Inferior parietal cortex (tissue), 1 donor: ENCODE measurements around the gene HOXB8.

Experiments used
- DNase-seq: peaks from one replicate; pipeline ENCODE4 v3.0.0-alpha.2; 2016; ENCODE audit errors: extremely low spot score

HOXB8 gene

DNA sequence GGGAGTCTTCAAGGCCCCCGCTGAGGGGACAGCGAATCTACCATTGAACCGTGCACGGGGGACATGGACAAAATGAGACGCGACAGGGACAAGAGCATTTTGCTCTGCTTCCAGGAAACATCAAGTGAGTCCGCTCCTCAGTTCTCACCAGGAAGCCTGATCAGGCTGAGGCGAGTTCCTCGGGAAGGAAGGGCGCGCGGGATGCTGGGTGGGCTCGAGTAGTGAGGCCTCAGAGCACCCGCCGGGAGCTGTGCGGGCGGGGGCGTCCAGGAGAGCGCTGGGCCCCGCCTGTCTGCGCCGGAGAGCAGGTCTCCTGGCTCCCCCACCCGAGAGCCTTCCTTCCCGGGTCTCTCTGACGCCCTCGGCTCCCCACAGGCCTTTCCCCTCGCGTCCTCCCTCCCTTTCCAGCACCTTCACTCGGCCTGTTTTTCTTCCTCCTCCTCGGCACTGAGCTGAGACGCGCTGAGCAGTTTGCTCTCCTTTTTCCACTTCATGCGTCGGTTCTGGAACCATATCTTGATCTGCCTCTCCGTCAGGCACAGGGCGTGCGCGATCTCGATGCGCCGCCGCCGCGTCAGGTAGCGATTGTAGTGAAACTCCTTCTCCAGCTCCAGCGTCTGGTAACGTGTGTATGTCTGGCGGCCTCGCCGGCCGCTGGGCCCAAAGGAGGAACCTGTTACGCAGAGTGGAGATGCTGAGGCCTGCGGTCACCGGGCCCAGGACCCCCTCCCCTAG is 18.9 kb downstream of the HOXB8 start:
- no peak for DNase-seq

DNA sequence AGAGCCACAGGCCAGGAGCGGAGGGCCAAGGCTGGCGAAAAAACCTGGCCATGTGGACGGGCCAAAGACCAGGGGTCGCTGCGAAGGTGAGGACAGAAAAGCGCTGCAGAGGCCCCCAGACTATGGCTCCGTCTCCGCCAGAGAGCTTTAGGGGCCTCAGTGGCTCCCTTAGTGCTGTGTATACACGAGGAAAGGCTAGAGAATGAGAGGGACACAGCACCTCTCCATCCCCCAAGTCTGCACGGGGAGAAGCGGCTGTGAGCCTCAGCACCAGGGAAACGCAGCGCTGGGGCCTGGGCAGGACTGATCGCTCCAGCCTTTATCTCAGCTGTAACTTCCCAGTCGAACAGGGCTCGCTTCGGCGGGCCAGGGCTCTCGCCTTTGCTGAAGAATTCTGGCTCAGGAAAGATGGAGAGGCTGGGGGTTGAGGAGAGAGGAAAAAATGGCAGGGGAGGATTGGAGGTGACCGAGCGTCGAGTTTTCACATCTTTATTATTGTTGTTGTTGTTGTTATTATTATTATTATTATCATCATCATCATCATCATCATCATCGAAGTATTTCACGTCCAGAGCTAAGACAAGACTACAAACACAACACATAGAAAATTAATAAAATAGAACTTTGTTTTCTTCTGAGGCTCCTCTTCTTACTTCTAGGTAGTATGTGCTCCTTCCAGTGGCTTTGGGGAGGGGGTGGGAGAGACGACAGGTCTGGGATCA is 19.7 kb downstream of the HOXB8 start:
- DNase-seq = no peak

DNA sequence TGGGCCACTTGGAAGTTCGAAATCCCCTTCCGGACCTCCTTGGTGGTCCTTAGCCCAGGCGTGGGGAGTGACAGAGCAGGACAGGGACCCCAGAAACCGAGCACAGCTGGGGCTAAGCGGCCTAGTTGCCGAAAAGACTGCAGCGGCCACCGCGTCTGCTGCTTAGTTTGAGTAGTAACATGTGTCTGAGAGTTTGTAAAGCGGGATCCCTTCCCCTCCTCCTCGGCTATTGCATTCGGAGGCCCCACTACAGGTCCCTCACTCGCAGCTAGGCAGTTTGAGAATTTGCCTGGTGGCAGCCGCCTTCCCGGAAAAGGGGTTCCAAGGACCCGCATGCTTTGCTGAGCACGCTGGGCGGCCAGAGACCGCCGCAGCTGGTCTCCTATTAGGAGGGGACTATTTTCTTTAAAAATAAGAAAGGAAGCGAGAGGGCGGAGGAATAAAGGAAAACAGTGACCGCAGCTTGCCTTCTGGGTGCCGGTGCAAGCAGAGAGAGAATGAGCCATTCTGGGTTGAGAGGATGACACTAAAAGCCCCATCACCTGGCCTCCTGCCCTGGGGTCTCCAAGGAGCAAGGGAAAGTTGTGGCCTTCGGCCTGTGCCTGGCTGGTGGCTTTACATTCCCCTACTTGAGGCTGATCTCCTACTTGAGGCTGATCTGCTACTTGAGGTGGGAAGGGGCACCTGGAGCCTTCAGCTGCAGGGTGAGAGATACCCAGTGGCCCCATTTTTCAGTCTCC is 20.4 kb downstream of the HOXB8 start:
- DNase-seq = no peak

DNA sequence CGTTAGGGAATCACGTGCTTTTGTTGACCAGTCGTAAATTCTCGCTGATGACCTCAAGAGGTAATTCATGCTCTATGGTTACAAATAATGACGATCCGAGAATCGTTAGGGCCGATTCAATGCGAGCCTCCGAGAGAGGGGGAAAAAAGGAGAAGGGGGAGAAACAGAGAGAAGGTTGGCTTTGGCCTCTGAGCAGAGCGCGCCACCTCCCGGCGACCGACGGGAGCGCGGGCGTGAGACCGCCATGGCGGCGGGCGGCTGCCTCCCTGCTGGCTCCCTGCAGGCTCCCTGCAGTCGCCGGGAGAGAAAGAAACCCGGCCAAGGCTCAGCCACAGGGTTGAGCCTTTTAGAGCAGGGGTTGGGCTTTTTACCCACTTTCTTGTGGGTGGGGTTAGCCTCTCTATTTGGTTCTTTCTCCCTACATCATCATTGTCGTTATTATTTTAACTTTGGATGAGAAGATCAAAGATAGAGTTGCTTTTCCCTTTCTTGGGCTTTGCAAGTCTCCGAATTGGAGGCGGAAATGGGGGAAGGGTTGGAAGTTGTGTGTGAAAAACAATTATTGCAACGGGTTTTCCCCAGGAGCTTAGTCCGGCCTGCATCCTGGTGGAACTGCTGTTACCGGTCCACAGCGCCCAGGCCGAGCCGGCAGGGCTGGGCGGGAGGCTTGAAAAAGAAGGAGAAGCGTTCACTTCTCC is 21.1 kb downstream of the HOXB8 start:
- no peak for DNase-seq

- DNase-seq = no peak
Observed at GRCh38 chr17:48593126-48593829, 21.8 kb downstream of the HOXB8 start, which contains the start of gene HOXB5. TSS of gene HOXB5 (minus strand) at chr17:48593779. CDS start at chr17:48593682, 97 bp downstream.

- DNase-seq = no peak
Observed at GRCh38 chr17:48592577-48592976, 22.5 kb downstream of the HOXB8 start.

- DNase-seq = no peak
Observed at GRCh38 chr17:48592057-48592514, 23.0 kb downstream of the HOXB8 start.

- no peak for DNase-seq
Observed at GRCh38 chr17:48591255-48592056, 23.6 kb downstream of the HOXB8 start.

- DNase-seq = no peak
Observed at GRCh38 chr17:48590607-48591161, 24.4 kb downstream of the HOXB8 start.

DNA sequence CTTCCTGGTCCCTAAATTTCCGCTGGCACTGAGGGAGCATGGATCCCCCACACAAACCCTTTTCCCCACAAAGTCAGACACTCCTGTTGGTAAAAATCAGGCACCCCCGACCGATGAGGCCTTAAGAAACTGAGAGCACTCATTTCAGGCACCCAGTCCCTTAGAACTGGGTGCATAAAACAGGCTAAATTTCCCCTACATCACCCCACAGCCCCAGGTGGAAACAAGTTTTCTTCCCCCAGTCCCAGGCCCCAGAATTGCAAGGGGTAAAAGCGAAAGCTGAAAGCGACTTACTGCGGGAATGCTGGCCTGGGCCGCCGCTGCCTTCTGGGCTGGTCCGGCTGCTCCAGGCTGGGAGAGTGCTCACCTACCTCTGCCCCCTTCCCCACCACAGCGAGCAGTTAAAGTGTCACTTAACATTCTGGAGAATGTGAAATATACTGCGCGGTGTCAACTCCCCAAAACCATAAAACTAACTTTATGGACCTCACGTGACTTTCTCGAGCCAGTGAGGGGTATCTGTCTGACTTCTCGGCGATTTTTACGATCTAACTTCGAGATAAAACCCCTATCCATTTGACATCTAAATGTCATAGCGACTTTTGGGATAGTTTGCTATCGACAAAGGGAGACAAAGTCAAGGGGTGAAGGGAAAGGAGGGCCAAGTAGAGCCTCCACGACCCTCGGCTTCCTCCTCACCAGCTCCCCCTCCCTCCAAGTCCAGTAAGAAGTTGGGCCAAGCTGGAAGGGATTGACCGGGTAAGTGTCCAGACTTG is 25.1 kb downstream of the HOXB8 start, which contains the start of gene HOXB3:
TSS of gene HOXB3 (minus strand) at position 411 of the 776 bp plus-strand sequence. CDS start 37,767 bp downstream, outside the sequence.
- no peak for DNase-seq

GRCh38 chr17:48589060-48589830 is 25.8 kb downstream of the HOXB8 start:
- DNase-seq = no peak

- DNase-seq = no peak
Observed at GRCh38 chr17:48588528-48588927, 26.6 kb downstream of the HOXB8 start.

- DNase-seq = no peak
Observed at GRCh38 chr17:48588074-48588415, 27.0 kb downstream of the HOXB8 start.

DNA sequence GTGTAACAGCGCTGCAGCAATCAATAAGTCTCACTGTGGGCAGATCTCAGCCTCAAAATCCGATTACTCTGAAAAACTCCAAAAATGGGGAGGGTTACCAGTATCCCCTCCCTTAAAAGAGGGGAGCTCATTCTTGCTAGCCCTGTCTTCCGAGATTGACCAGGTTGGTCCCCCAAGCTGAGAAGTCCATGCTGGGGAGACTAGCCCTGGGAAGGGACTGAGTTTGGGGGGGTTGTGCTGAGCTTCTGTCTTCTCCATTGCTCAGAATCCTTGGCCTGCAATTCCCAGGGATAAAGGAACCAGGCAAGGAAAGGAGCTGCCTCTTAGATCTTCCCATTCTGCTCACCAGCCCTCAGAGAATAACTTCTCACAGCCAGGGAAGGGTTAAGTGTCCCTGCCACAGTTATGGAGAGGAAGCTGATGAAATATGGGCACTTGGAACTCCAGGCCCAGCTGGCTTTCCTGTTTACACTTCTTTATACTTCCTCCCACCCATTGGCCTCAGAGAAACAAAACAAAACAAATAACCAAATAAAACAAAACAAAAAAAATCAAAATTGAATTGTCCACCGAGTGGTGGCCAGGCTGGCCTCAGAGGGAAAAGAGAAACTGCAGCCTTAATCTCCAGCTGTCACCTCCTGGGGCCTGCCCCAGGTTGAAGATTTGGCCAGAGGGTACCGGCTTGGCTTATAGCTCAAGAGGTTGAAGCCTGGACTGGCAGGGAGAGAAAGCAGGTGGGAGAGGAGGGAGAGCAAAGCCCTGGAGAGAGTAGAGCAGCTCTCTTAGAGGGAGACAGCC is 27.6 kb downstream of the HOXB8 start:
- DNase-seq = no peak

DNA sequence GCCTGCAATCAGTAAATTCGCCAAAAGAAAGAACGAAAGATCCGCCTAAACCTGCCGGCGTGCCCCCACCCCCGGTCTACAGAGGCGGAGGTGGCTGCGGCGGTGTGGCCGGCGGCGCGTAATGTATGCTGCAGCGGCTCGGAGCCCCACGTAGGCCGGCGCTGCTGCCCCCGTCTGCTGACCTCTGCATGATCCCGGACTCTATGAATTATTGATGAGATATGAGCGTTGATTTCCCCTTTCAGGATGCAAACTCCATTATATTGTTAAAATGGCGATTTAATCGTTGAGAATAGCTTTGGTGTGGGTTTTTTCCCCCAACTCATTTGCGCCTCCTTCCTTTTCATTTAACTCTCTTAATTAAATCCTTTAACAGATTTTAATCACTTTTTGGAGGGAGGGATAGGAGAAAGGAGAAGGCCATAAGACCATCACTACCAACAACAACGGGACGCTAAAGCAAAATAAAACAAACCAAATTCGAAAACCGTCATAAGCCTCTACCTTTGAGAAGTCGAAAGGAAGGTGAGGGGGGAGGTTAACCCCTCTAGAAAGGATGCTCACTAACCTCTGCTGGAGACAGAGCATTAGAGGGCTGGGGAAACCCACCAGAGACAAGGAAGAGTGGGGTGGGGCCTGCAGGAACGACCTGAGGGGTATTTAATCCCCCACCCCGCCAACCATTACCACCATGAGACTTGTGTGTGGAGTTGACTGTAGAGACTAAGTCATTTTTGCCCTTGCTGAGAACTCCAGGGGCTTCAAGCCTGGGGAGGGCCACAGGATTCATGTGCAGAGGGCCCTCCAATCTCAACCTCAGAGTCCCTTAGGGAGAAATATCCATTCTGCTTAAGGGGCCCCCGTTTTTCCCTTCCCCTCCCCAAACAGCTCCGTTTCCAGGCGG is 28.5 kb downstream of the HOXB8 start:
- no peak for DNase-seq

DNA sequence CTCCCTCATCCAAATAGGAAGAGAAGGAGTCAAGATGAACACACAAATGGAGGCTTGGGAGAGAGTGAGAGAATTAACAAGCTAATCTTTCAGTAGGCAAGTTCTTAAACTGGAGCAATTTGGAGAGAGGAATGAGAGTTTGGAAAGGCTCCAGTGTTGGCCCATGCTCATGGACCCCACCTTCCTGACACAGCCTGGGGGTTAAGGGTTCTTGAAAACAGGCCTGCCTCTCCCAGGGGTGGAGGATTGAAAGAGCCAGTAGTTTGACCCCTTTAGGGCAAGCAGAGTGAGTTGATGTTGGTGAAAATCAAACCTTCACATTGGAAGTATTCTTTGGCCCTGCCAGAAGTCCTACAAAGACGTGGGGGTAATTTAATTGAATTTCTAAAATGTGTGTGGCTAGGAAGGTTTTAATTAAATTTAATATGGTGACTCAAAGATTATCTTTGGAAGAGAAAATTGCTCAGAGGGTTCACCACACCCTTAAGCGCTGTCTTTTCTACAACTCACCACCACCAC is 30.8 kb downstream of the HOXB8 start:
- DNase-seq = no peak
